GM12878 (cell line): Measurements from ENCODE around the gene ELAPOR2. TPM values are rescaled to one million over a fixed set of nuclear protein-coding genes. Genes with fewer than 3 reads are reported as not detected.

Experiments
- ATAC-seq: fragments of 200-7000 bp; cut with Tn5 transposase; 3 replicates; pipeline ENCODE4 v1.9.1; 2020; ENCODE audit warnings: mild to moderate bottlenecking, moderate library complexity
- BruUV-seq: library from RNA; stranded (reverse); fragments of 400-500 nt; replicated peaks from 2 replicates; lab custom pipeline; 2021; lab: Mats Ljungman, UMichigan
- CTCF ChIA-PET: fragments of 300-600 bp; sonication (Branson Sonifier 250); formaldehyde crosslinking; extraction: SDS; loops from one replicate; lab custom pipeline; 2021; ENCODE audit warnings: inconsistent platforms; lab: Yijun Ruan, JAX
- POLR2A ChIA-PET: fragments of 350-600 bp; formaldehyde crosslinking; extraction: SDS; loops from one replicate; lab custom pipeline; 2021; ENCODE audit warnings: inconsistent platforms; lab: Charles Lee
- RAD21 ChIA-PET: fragments of 300-600 bp; sonication (Branson Sonifier 250); formaldehyde crosslinking; loops from one replicate; lab custom pipeline; 2023; ENCODE audit warnings: antibody characterized with exemption; ENCODE audit not compliant: unreplicated experiment; lab: Charles Lee
- SMC1A ChIA-PET: fragments of 300-600 bp; sonication (Branson Sonifier 250); formaldehyde crosslinking; loops from one replicate; lab custom pipeline; 2023; ENCODE audit not compliant: unreplicated experiment, uncharacterized antibody; lab: Charles Lee
- DNase-seq: peaks from one replicate; pipeline ENCODE4 v3.0.0-alpha.2; 2011; ENCODE audit warnings: low read depth, low spot score
- FAIRE-seq: peaks from 3 replicates; lab custom pipeline; 2011; peaks lifted over from hg19 to GRCh38; lab: Jason Lieb, UNC
- H2AFZ ChIP-seq: 2 replicates; pipeline ENCODE4 v1.6.0; 2011; ENCODE audit warnings: low read depth, low read length, control low read depth; ENCODE audit not compliant: control insufficient read depth
- H3K27ac ChIP-seq: 2 replicates; pipeline ENCODE4 v1.5.1; 2011; ENCODE audit warnings: control low read depth; ENCODE audit not compliant: control insufficient read depth, insufficient read depth
- H3K27me3 ChIP-seq, 2 experiments: replicated peaks in 1 of 2; 2 replicates each; pipeline versions ENCODE4 v1.6.0 to v1.6.1; 2011; ENCODE audit warnings: low read length in 1 of 2; ENCODE audit not compliant: control insufficient read depth in 2 of 2, insufficient read depth in 2 of 2
- H3K36me3 ChIP-seq, 2 experiments: 2 replicates each; pipeline ENCODE4 v1.5.1; 2011; ENCODE audit warnings: low read length in 1 of 2; ENCODE audit not compliant: control insufficient read depth in 2 of 2, insufficient read depth in 2 of 2
- H3K4me1 ChIP-seq: 2 replicates; pipeline ENCODE4 v1.6.1; 2011; ENCODE audit warnings: mild to moderate bottlenecking, low read length, moderate library complexity, mixed read lengths; ENCODE audit not compliant: control insufficient read depth, insufficient read depth
- H3K4me2 ChIP-seq: 2 replicates; pipeline ENCODE4 v1.6.0; 2011; ENCODE audit warnings: control low read depth; ENCODE audit not compliant: control insufficient read depth, insufficient read depth
- H3K4me3 ChIP-seq: fragments of 200-600 bp; sonication (generic); 2 replicates; pipeline ENCODE4 v1.5.1; 2016
- H3K79me2 ChIP-seq: 2 replicates; pipeline ENCODE4 v1.6.0; 2011; ENCODE audit warnings: low read length; ENCODE audit not compliant: control insufficient read depth, insufficient read depth
- H3K9ac ChIP-seq: 2 replicates; pipeline ENCODE4 v1.8.0; 2011; ENCODE audit warnings: low read length, control low read depth, mixed read lengths; ENCODE audit not compliant: control insufficient read depth, insufficient read depth
- H3K9me3 ChIP-seq: replicated peaks from 3 replicates; pipeline ENCODE4 v1.5.1; 2011; ENCODE audit warnings: mild to moderate bottlenecking, low read length; ENCODE audit not compliant: control insufficient read depth, insufficient read depth
- H4K20me1 ChIP-seq: 2 replicates; pipeline ENCODE4 v1.6.0; 2011; ENCODE audit not compliant: control insufficient read depth, insufficient read depth
- BRCA1 ChIP-seq: IDR thresholded peaks from 2 replicates; pipeline ENCODE4 v1.6.1; 2011; ENCODE audit warnings: low read depth, low read length, improper control_type of control experiment
- CBX5 ChIP-seq: sonication (generic); IDR thresholded peaks from 2 replicates; pipeline ENCODE4 v1.6.1; 2016; ENCODE audit warnings: low read depth, moderate library complexity, mild to moderate bottlenecking, inconsistent platforms
- CHD1 ChIP-seq: IDR thresholded peaks from 2 replicates; pipeline ENCODE4 v1.6.1; 2012; ENCODE audit warnings: low read depth, low read length, improper control_type of control experiment
- CHD2 ChIP-seq: IDR thresholded peaks from 2 replicates; pipeline ENCODE4 v1.6.1; 2011; ENCODE audit warnings: low read depth, low read length, improper control_type of control experiment, borderline replicate concordance
- CREB1 ChIP-seq: IDR thresholded peaks from 2 replicates; pipeline ENCODE4 v1.6.1; 2012; ENCODE audit warnings: low read depth, mild to moderate bottlenecking, inconsistent platforms
- EZH2 ChIP-seq: IDR thresholded peaks from 2 replicates; pipeline ENCODE4 v1.6.1; 2012; ENCODE audit warnings: low read depth, mild to moderate bottlenecking, control low read depth, inconsistent platforms, low read length, borderline replicate concordance; ENCODE audit not compliant: control insufficient read depth
- FOXM1 ChIP-seq: IDR thresholded peaks from 2 replicates; pipeline ENCODE4 v1.6.1; 2012; ENCODE audit warnings: low read depth, mild to moderate bottlenecking, inconsistent platforms, low read length, moderate library complexity
- GABPA ChIP-seq: IDR thresholded peaks from 2 replicates; pipeline ENCODE4 v1.6.1; 2014; ENCODE audit warnings: antibody characterized with exemption, low read depth, mild to moderate bottlenecking, inconsistent platforms
- HCFC1 ChIP-seq: fragments of 150-350 bp; IDR thresholded peaks from 2 replicates; pipeline ENCODE4 v1.6.1; 2014; ENCODE audit warnings: low read length
- RBBP5 ChIP-seq: fragments of 200-600 bp; sonication (generic); conservative IDR thresholded peaks from 2 replicates; pipeline ENCODE4 v1.6.1; 2016
- STAT1 ChIP-seq: fragments of 450-650 bp; conservative IDR thresholded peaks from 2 replicates; pipeline ENCODE4 v1.6.1; 2014; ENCODE audit warnings: antibody characterized with exemption, mild to moderate bottlenecking
- WRNIP1 ChIP-seq: IDR thresholded peaks from 2 replicates; pipeline ENCODE4 v1.6.1; 2011; ENCODE audit warnings: low read depth, low read length, improper control_type of control experiment, borderline replicate concordance
- ZSCAN29 ChIP-seq: fragments of 450-650 bp; IDR thresholded peaks from 2 replicates; pipeline ENCODE4 v1.6.1; 2017; ENCODE audit warnings: mild to moderate bottlenecking, moderate library complexity
- whole genome bisulfite sequencing: methylation state at CpG from one replicate; pipeline ENCODE4 v1.1.6; 2016; ENCODE audit warnings: low lambda C conversion rate; ENCODE audit not compliant: insufficient replicate concordance, insufficient coverage; ENCODE audit errors: missing lambda C conversion rate; 5-methylcytosine and 5-hydroxymethylcytosine counted together
- in situ Hi-C: fragments of 300-500 bp; cut with MboI; formaldehyde crosslinking; loops from 9 replicates; pipeline ENCODE4 v1.14.3; 2018; ENCODE audit warnings: mixed read lengths
- intact Hi-C: fragments of 100-400 bp; cut with micrococcal nuclease; formaldehyde crosslinking; loops from one replicate; pipeline ENCODE4 v1.14.2; 2022; ENCODE audit not compliant: unreplicated experiment
- polyA plus RNA-seq, 11 experiments: library from polyadenylated mRNA; depleted of rRNA in 4 of 11; unstranded in 6 of 11; stranded (reverse) in 5 of 11; fragments of >200 nt; fragmentation: Nextera tagmentation in 4 of 11; fragmentation: Illumina TruSeq in 1 of 11; extraction: Ambion mirVana in 4 of 11; extraction: Trizol in 1 of 11; gene quantifications; 1 replicate in 1 of 11; 2 replicates in 10 of 11; pipeline versions ENCODE4 v1.2.1 to v1.2.3, GENCODE V29; 2011 to 2016; ENCODE audit warnings: inconsistent platforms in 2 of 11, missing spikeins in 2 of 11, low read depth in 1 of 11
- total RNA-seq, 4 experiments: library from RNA; depleted of rRNA in 3 of 4; stranded (reverse); fragments of >200 nt in 3 of 4; fragmentation: Illumina TruSeq in 1 of 4; extraction: Trizol in 1 of 4; gene quantifications; 2 replicates each; pipeline versions ENCODE4 v1.2.1 to v1.2.3, GENCODE V29; 2013 to 2021
- TF ChIP-seq, protein P1 (sequence below): fragments of 450-650 bp; formaldehyde crosslinking; IDR thresholded peaks from 2 replicates; pipeline ENCODE4 v1.4.0; 2020; ENCODE audit warnings: mild to moderate bottlenecking, moderate library complexity
- TF ChIP-seq, protein P2 (sequence below): fragments of 450-650 bp; IDR thresholded peaks from 2 replicates; pipeline ENCODE4 v1.6.1; 2016; ENCODE audit warnings: mild to moderate bottlenecking, moderate library complexity, borderline replicate concordance
- TF ChIP-seq, protein P3 (sequence below): fragments of 450-650 bp; IDR thresholded peaks from 2 replicates; pipeline ENCODE4 v1.6.1; 2018; ENCODE audit warnings: borderline replicate concordance, mild to moderate bottlenecking; ENCODE audit not compliant: partially characterized antibody

ELAPOR2 gene
- total and polyA plus RNA-seq, 10 of the 15 experiments (the other 5 are each of a cell fraction or from before 2014, with no cell fraction given): 0.12 to 7.1 (median 3.8) TPM

DNA sequence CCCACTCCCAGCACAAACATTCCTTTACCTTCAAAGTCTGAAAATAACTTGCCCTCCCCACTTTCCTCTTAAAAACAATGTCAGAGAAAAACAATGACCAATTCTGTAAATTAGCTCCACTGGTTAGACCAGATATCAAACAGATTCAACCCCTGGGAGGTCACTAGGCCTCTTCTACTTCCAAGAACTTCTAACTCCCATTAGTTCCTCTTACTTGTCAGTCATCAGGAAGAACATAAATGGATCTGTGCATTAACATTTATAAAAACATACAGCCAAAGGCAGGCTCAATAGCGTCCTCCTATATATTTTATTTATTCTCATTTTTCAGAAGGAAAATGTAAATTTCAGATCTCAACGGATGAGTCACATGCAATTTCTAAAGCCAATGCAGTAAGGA lies 2.2 kb downstream of the ELAPOR2 start:
- Histone ChIP-seq H4K20me1 (no peaks in the 10 kb centered on the region), H3K79me2 (no peaks in the 10 kb centered on the region), H3K9me3 (no peaks in the 10 kb centered on the region), H3K4me3 (no peak overlapping the region), H3K36me3 (no peaks in the 10 kb centered on the region), H3K27ac (no peak overlapping the region), H2AFZ (no peak overlapping the region), H3K9ac (no peak overlapping the region), H3K4me1 (no peaks in the 10 kb centered on the region), H3K4me2 (no peak overlapping the region), H3K27me3 (no peaks in the 10 kb centered on the region; a peak in 1 of 4 replicates)
- FAIRE-seq: no peak
- ChIA-PET CTCF (interaction anchor here (1.8 kb wide), 1 partner anchor 92 kb away, joined by 6 read pairs; no protein-coding TSS in a partner anchor), SMC1A (no interaction called here), POLR2A (no interaction called here), RAD21 (no interaction called here)
- 100% methylated on average over 2 of the region's 2 CpGs for WGBS
- ATAC-seq: no peak
- no peak for DNase-seq
- in situ Hi-C loops: loop anchor here (5.0 kb wide), 1 partner anchor 90 kb away; no protein-coding TSS in a partner anchor
- BruUV-seq: no TSS peak
- intact Hi-C loops: no loop called here
- TF ChIP-seq, protein P1, sequence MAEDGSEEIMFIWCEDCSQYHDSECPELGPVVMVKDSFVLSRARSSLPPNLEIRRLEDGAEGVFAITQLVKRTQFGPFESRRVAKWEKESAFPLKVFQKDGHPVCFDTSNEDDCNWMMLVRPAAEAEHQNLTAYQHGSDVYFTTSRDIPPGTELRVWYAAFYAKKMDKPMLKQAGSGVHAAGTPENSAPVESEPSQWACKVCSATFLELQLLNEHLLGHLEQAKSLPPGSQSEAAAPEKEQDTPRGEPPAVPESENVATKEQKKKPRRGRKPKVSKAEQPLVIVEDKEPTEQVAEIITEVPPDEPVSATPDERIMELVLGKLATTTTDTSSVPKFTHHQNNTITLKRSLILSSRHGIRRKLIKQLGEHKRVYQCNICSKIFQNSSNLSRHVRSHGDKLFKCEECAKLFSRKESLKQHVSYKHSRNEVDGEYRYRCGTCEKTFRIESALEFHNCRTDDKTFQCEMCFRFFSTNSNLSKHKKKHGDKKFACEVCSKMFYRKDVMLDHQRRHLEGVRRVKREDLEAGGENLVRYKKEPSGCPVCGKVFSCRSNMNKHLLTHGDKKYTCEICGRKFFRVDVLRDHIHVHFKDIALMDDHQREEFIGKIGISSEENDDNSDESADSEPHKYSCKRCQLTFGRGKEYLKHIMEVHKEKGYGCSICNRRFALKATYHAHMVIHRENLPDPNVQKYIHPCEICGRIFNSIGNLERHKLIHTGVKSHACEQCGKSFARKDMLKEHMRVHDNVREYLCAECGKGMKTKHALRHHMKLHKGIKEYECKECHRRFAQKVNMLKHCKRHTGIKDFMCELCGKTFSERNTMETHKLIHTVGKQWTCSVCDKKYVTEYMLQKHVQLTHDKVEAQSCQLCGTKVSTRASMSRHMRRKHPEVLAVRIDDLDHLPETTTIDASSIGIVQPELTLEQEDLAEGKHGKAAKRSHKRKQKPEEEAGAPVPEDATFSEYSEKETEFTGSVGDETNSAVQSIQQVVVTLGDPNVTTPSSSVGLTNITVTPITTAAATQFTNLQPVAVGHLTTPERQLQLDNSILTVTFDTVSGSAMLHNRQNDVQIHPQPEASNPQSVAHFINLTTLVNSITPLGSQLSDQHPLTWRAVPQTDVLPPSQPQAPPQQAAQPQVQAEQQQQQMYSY (CRISPR knock-in tag): no peak
- TF ChIP-seq BRCA1 (no peak), ZSCAN29 (no peak), CHD2 (no peak), GABPA (no peak), WRNIP1 (no peak), CHD1 (no peak), STAT1 (no peak), CREB1 (no peak), CBX5 (no peak), HCFC1 (no peak), RBBP5 (no peak), FOXM1 (no peak), EZH2 (no peak)
- TF ChIP-seq, protein P2, sequence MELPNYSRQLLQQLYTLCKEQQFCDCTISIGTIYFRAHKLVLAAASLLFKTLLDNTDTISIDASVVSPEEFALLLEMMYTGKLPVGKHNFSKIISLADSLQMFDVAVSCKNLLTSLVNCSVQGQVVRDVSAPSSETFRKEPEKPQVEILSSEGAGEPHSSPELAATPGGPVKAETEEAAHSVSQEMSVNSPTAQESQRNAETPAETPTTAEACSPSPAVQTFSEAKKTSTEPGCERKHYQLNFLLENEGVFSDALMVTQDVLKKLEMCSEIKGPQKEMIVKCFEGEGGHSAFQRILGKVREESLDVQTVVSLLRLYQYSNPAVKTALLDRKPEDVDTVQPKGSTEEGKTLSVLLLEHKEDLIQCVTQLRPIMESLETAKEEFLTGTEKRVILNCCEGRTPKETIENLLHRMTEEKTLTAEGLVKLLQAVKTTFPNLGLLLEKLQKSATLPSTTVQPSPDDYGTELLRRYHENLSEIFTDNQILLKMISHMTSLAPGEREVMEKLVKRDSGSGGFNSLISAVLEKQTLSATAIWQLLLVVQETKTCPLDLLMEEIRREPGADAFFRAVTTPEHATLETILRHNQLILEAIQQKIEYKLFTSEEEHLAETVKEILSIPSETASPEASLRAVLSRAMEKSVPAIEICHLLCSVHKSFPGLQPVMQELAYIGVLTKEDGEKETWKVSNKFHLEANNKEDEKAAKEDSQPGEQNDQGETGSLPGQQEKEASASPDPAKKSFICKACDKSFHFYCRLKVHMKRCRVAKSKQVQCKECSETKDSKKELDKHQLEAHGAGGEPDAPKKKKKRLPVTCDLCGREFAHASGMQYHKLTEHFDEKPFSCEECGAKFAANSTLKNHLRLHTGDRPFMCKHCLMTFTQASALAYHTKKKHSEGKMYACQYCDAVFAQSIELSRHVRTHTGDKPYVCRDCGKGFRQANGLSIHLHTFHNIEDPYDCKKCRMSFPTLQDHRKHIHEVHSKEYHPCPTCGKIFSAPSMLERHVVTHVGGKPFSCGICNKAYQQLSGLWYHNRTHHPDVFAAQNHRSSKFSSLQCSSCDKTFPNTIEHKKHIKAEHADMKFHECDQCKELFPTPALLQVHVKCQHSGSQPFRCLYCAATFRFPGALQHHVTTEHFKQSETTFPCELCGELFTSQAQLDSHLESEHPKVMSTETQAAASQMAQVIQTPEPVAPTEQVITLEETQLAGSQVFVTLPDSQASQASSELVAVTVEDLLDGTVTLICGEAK: no peak
- TF ChIP-seq, protein P3, sequence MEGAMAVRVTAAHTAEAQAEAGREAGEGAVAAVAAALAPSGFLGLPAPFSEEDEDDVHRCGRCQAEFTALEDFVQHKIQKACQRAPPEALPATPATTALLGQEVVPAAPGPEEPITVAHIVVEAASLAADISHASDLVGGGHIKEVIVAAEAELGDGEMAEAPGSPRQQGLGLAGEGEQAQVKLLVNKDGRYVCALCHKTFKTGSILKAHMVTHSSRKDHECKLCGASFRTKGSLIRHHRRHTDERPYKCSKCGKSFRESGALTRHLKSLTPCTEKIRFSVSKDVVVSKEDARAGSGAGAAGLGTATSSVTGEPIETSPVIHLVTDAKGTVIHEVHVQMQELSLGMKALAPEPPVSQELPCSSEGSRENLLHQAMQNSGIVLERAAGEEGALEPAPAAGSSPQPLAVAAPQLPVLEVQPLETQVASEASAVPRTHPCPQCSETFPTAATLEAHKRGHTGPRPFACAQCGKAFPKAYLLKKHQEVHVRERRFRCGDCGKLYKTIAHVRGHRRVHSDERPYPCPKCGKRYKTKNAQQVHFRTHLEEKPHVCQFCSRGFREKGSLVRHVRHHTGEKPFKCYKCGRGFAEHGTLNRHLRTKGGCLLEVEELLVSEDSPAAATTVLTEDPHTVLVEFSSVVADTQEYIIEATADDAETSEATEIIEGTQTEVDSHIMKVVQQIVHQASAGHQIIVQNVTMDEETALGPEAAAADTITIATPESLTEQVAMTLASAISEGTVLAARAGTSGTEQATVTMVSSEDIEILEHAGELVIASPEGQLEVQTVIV: no peak
